SK-N-MC (cell line): ENCODE data around the gene SAPCD2.
"Not testable (repeated sequence)": the region's sequence is repeated elsewhere in the genome, so short reads cannot be mapped to it uniquely, and the experiment has no call there.

Experiments
- DNase-seq: peaks from one replicate; pipeline ENCODE4 v3.0.0-alpha.2; 2011; ENCODE audit warnings: low read depth, low spot score
- H3K27ac ChIP-seq: fragments of 200-600 bp; sonication (generic); 2 replicates; pipeline ENCODE4 v1.5.1; 2016; ENCODE audit warnings: mixed run types
- H3K36me3 ChIP-seq: fragments of 200-600 bp; sonication (generic); 2 replicates; pipeline ENCODE4 v1.6.1; 2017; ENCODE audit warnings: antibody characterized with exemption, low read length, mixed read lengths; ENCODE audit not compliant: insufficient read depth
- H3K4me3 ChIP-seq: fragments of 200-600 bp; sonication (generic); 2 replicates; pipeline ENCODE4 v1.5.1; 2016
- H3K9ac ChIP-seq: fragments of 200-600 bp; sonication (generic); 2 replicates; pipeline ENCODE4 v1.8.0; 2017; ENCODE audit warnings: mixed run types, mixed read lengths; ENCODE audit not compliant: insufficient read length
- H3K9me3 ChIP-seq: fragments of 200-600 bp; sonication (generic); 2 replicates; pipeline ENCODE4 v1.6.1; 2017; ENCODE audit warnings: low read depth, mild to moderate bottlenecking, antibody characterized with exemption, low read length, moderate library complexity, mixed read lengths
- EZH2 ChIP-seq: fragments of 200-600 bp; sonication (generic); IDR thresholded peaks from one replicate; pipeline ENCODE4 v1.6.1; 2017; ENCODE audit warnings: antibody characterized with exemption
- FOXP2 ChIP-seq: optimal IDR thresholded peaks from 2 replicates; pipeline ENCODE3; 2011; ENCODE audit warnings: mild to moderate bottlenecking, moderate library complexity; ENCODE audit not compliant: insufficient read depth; ENCODE audit errors: extremely low read length, control extremely low read depth
- POLR2AphosphoS5 ChIP-seq: IDR thresholded peaks from 2 replicates; pipeline ENCODE4 v1.6.1; 2012; ENCODE audit warnings: mild to moderate bottlenecking, low read depth, low read length, borderline replicate concordance

SAPCD2 gene

DNA sequence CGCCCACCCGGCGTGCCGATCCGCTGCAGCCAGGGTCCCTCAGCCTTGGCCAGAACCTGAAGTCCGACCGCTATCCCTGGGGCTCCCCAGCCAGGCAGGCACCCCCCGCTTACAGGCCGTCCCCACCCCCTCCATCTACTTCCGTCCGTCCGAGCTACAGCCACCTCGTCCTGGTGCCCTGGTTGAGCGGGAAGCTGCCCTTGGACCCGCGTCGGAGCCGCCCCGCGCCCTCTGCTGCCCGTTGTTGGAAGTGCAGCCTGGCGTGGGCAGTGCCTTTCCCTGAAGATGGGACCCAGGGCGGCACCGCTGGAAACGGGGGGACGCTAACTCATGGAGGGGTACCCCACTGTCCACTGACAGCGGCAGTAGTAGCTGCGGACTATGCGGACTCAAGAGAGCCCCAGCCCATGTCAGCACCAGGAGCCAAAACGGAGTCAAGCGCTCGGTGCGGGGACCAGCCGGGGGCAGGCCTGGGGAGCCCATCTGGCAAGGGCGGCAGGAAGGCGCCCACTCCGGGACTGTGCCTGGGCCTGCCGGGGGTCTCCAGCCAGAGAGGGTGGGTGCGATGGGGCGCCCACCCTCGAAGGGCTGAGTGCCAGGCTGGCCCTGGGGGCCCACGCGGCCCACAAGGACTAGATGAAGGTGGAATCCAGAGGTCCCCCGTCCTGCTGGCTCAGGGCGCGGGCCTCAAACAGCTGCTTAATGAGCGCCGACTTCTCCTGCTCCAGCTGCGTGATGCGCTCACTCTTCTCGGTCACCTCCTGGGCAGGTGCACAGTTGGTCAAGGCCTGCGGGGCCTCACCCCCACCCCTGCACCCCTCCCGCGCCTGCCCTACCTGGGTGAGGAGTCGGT is 6.1 kb downstream of the SAPCD2 start:
- no peaks in the 10 kb centered on the region for H3K9me3 ChIP-seq
- DNase-seq, result no peak
- H3K4me3 ChIP-seq, result no peak overlapping the region
- no peak overlapping the region for H3K9ac ChIP-seq
- peaks cover 4% of the 10 kb centered on the region; the same call in 1 of the 2 replicates for H3K36me3 ChIP-seq
- no peak overlapping the region for H3K27ac ChIP-seq
- no peak for TF ChIP-seq POLR2AphosphoS5
- TF ChIP-seq FOXP2, result no peak
- no peak for TF ChIP-seq EZH2

DNA sequence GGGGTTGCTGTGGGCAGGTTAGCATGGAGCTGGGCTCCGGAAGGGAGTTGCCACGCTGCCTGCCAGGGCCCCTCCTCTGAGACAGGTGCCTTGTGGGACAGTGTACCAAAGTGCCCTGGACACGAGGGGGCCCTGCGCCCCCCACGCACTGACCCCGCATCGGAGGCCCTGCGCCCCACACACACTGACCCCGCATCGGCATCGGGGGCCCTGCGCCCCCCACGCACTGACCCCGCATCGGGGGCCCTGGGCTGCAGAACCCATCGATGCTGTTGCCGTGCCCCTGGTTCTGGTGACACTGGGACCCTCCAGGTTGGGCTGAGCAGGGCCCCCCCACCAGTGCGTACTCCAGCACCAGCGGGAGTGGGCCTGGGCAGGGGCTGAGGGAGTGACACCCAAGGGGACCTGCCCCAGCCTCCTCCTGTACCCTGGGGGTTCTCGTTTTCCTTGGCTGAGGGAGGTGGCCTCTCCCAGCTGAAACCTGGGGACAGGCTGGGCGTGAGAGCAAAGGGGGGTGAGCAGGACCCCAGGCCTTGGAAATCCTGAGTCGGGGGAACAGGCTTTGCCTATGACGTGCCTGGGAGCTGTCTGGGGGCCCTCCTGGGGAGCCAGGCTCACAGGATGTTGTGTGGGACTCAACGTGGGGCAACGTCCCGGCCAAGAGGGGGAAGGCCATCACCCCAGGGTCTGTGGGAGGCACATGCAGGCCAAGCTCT is 6.9 kb downstream of the SAPCD2 start:
- no peaks in the 10 kb centered on the region for H3K9me3 ChIP-seq
- no peak overlapping the region for H3K27ac ChIP-seq
- no peak for DNase-seq
- peaks cover 4% of the 10 kb centered on the region; the same call in 1 of the 2 replicates for H3K36me3 ChIP-seq
- H3K4me3 ChIP-seq, result no peak overlapping the region
- H3K9ac ChIP-seq, result no peak overlapping the region
- TF ChIP-seq FOXP2, result no peak
- TF ChIP-seq EZH2, result no peak
- no peak for TF ChIP-seq POLR2AphosphoS5

DNA sequence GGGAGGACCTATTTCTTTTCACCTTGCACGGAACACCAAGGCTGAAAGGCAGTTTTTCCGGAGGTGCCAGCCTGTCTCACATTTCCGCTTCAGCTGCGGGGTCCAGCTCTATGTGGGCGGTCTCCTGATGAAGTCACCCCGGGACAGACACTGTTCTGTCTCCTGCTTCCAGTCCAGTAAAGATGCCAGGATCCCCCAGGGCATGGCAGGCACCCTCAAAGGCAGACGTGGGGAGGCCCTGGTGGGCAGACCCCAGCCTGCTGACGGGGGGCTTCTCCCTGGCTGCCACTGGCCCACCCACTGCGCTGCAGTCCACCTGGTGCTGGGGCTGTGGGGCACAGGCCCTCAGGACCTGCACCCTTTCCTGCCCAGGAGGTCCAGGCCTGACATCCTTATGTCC is 7.6 kb downstream of the SAPCD2 start:
- not testable (repeated sequence) for H3K9ac ChIP-seq, H3K27ac ChIP-seq, DNase-seq, H3K9me3 ChIP-seq, H3K36me3 ChIP-seq, H3K4me3 ChIP-seq

DNA sequence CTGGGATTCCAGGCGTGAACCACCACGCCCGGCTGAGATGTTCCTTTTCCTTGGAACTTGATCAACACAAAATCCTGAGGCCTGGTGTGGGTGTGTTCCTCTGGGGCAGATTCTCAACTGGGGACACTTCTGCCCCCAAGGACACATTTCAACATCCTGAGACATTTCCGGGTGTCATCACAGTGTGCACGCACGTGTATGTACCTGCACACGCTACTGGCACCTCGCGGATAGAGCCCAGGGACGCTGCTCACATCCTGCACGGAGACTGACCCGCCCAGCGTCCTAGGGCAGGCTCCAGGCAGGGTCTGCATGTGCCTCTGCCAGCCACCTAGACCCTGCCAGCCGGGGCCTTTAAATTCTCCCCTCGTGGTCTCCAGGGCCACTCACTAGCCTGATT is 8.0 kb downstream of the SAPCD2 start:
- H3K36me3 ChIP-seq, result peaks cover 4% of the 10 kb centered on the region; the same call in 1 of the 2 replicates
- no peak overlapping the region for H3K4me3 ChIP-seq
- no peak for DNase-seq
- no peak overlapping the region for H3K9ac ChIP-seq
- TF ChIP-seq EZH2 (no peak), FOXP2 (no peak), POLR2AphosphoS5 (no peak; the same call in 1 of the 2 replicates)
- H3K27ac ChIP-seq, result no peak overlapping the region
- no peaks in the 10 kb centered on the region for H3K9me3 ChIP-seq

DNA sequence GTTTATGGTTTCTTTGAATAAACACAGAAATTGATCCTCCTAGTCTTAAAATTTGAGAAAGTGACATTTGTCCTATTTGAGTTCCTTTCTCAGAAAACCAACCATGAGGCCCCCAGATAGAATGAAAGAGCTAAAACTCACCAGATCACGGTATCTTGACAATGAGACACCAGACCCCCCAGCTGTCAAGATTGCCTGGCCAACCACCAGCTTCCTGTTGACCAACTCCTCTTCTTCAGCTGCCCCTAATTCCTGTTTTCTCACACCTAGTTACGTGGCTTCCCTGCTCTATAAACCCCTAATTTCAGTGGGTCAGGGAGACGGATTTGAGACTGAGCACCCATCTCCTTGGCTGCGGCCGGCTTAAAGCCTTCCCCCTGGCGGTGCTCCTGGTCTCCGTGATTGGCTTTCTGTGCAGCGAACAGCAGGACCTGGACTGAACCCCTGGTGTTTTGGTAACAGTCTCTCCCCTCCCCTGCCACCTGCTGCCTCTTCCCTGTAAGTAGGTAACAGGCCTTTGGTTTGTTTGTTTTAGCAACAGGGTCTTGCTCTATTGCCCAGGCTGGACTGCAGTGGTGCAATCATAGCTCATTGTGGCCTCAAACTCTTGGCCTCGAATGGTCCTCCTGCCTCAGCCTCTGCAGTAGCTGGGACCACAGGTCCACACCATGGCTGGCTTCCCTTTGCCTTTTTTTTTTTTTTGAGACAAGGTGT is 11.7 kb downstream of the SAPCD2 start:
- no peak overlapping the region for H3K9ac ChIP-seq
- H3K9me3 ChIP-seq, result no peaks in the 10 kb centered on the region
- TF ChIP-seq POLR2AphosphoS5 (no peak), EZH2 (no peak), FOXP2 (no peak)
- no peak for DNase-seq
- no peak overlapping the region for H3K27ac ChIP-seq
- H3K36me3 ChIP-seq, result no peaks in the 10 kb centered on the region
- no peak overlapping the region for H3K4me3 ChIP-seq

DNA sequence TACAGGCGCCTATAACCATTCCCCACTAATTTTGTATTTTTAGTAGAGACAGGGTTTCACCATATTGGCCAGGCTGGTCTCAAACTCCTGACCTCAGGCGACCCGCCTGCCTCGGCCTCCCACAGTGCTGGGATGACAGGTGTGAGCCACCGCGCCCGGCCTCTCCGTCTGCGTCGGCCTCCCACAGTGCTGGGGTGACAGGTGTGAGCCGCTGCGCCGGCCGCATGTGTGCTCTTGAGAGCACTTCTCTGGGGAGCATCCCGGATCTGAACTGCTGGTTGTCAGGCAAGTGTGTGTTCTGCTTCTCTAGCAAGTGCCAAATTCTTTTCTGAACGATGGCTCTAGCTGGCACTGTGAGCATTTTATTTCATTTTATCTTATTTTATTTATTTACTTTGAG is 12.8 kb downstream of the SAPCD2 start:
- H3K9me3 ChIP-seq, result no peaks in the 10 kb centered on the region
- no peaks in the 10 kb centered on the region for H3K36me3 ChIP-seq
- no peak for DNase-seq
- TF ChIP-seq POLR2AphosphoS5 (no peak), EZH2 (no peak), FOXP2 (no peak)
- no peak overlapping the region for H3K27ac ChIP-seq
- H3K4me3 ChIP-seq, result no peak overlapping the region
- H3K9ac ChIP-seq, result no peak overlapping the region

DNA sequence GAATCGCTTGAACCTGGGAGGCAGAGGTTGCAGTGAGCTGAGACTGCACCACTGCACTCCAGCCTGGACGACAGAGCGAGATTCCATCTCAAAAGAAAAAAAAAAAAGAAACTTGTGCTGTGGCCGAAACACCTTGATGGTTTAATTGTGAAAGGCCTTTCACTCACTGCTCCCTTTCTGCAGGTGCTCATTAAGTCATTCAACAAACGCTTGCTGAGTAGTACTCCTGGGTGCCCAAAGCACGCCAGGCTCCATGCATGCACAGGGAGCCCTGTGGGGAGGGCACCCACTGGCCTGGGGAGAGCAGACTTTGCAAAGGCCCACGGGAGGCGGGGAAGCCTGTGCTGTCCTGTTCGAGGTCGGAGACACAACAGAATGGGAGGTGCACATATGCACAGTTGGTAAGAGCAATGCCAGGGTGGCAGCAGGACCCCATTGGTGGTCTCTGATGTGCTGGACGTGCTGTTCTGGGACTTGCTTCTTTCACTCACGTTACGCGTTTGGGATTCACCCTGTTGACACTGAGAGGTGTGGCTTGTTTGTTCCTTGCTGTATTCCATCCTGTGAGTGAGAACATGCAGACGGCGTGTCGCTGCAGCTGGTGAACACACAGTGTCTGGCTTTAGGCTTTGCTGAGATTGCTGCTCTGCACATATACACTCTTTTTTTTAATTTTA is 13.5 kb downstream of the SAPCD2 start:
- no peaks in the 10 kb centered on the region for H3K9me3 ChIP-seq
- no peak overlapping the region for H3K27ac ChIP-seq
- no peaks in the 10 kb centered on the region for H3K36me3 ChIP-seq
- no peak overlapping the region for H3K4me3 ChIP-seq
- TF ChIP-seq FOXP2, result no peak
- no peak overlapping the region for H3K9ac ChIP-seq
- DNase-seq, result no peak

DNA sequence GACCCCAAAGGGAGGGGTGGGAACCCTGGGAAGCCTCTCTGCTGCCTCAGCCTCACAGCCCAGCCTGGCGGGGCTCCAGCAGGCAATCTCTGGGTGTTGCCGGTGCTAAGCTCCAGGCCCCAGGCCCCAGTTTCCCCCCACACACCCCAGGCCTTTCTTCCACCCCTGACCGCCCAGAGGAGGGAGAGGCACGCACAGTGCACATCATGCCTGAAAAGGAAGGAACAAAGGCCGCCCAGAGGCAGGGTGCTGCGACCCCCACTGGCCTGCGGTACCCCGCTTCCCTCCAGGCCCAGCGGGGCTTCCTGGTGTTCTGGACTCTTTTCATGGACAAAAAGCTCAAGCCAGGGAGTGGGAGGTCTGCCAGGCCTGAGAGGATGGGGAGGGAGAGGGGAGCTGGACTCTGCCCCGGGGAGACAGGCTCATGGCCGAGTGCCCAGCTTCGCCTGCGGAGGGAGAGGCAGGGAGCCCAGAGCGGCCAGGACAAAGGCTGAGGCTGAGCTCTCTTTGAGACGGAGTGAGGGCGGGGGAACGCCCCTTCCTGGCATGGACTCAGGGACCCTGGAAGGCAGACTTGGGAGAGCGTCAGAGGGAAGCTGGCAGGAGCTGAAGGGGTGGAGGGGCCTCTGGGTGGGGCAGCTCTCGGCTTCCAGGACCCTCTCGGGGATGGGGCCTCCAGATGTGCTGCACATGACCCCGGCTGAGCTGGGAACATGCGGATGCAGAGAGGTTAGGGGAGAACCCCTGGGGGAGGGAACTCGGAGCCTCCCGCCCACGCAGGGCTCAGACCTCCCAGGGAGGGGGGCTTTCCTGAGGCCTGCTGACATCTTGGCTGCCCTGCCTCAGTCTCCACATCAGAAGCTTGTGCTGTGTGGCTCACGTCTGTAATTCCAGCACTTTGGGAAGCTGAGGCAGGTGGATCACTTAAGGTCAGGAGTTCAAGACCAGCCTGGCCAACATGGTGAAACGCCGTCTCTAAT is 14.7 kb downstream of the SAPCD2 start:
- no peak overlapping the region for H3K9ac ChIP-seq
- TF ChIP-seq FOXP2 (no peak), POLR2AphosphoS5 (no peak), EZH2 (no peak)
- no peak overlapping the region for H3K4me3 ChIP-seq
- no peak for DNase-seq
- no peaks in the 10 kb centered on the region for H3K36me3 ChIP-seq
- H3K9me3 ChIP-seq, result no peaks in the 10 kb centered on the region
- no peak overlapping the region for H3K27ac ChIP-seq
